HG03196 (cell line): ENCODE results near the gene PHF13.
"Not testable (repeated sequence)": the region's sequence is repeated elsewhere in the genome, so short reads cannot be mapped to it uniquely, and the experiment has no call there.

Source experiments
- ATAC-seq: cut with Tn5 transposase; IDR thresholded peaks from one replicate; pipeline ENCODE4 v1.9.1; 2021; ENCODE audit not compliant: unreplicated experiment

PHF13 gene

GRCh38 chr1:6586404-6586816 lies 27.1 kb upstream of the PHF13 start:
- no peak for ATAC-seq

- no peak for ATAC-seq
Measured at GRCh38 chr1:6587261-6588005, 26.1 kb upstream of the PHF13 start.

- no peak for ATAC-seq
Measured at GRCh38 chr1:6588128-6588892, 25.2 kb upstream of the PHF13 start.

GRCh38 chr1:6588893-6589520 lies 24.5 kb upstream of the PHF13 start:
- ATAC-seq = no peak

- no peak for ATAC-seq
Measured at GRCh38 chr1:6590046-6590445, 23.5 kb upstream of the PHF13 start.

GRCh38 chr1:6591222-6591621 lies 22.3 kb upstream of the PHF13 start:
- ATAC-seq = no peak

GRCh38 chr1:6591644-6592043 lies 21.9 kb upstream of the PHF13 start:
- no peak for ATAC-seq

- ATAC-seq = no peak
Measured at GRCh38 chr1:6592441-6592840, 21.1 kb upstream of the PHF13 start.

- no peak for ATAC-seq
Measured at GRCh38 chr1:6592865-6593593, 20.5 kb upstream of the PHF13 start.

- no peak for ATAC-seq
Measured at GRCh38 chr1:6593810-6594209, 19.7 kb upstream of the PHF13 start.

- ATAC-seq = no peak
Measured at GRCh38 chr1:6594977-6595740, 18.4 kb upstream of the PHF13 start.

- no peak for ATAC-seq
Measured at GRCh38 chr1:6596351-6596750, 17.2 kb upstream of the PHF13 start.

- ATAC-seq = no peak
Measured at GRCh38 chr1:6596886-6597776, 16.4 kb upstream of the PHF13 start.

GRCh38 chr1:6597777-6598131 lies 15.8 kb upstream of the PHF13 start:
- ATAC-seq = no peak

- no peak for ATAC-seq
Measured at GRCh38 chr1:6599141-6599975, 14.2 kb upstream of the PHF13 start.

GRCh38 chr1:6599991-6600390 lies 13.5 kb upstream of the PHF13 start:
- not testable (repeated sequence) for ATAC-seq

- ATAC-seq = peak; percentile 0
Measured at GRCh38 chr1:6600410-6601048, 13.0 kb upstream of the PHF13 start.
